ENCODE measurements around the gene ADAMTS15.

Gene ADAMTS15

GRCh38 chr11:130462931-130463330, 14.5 kb downstream of the ADAMTS15 start:
- DNase-seq: no peak

DNA sequence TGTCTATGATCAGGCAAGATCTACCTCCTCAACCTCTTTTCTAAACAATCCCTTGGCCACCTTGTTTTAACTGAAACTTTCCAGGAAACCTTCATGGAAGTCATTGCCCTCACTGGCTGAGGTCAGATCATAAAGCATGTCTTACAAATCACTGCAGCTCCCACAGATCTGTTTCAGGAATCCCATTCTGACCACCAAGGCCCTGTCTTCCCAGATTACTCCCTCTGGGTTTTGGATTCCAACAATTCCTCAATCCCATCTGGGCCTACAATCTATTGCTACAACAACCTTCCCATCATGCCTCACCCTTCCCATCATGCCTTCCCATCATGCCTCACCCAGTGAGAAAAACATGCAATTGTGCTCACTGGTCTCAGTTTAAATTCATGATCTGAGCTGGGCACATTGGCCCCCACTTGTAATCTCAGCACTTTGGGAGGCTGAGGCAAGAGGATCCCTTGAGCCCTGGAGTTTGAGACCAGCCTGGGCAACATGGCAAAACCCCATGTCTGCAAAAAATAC, 15.9 kb downstream of the ADAMTS15 start:
- no peak for DNase-seq

DNA sequence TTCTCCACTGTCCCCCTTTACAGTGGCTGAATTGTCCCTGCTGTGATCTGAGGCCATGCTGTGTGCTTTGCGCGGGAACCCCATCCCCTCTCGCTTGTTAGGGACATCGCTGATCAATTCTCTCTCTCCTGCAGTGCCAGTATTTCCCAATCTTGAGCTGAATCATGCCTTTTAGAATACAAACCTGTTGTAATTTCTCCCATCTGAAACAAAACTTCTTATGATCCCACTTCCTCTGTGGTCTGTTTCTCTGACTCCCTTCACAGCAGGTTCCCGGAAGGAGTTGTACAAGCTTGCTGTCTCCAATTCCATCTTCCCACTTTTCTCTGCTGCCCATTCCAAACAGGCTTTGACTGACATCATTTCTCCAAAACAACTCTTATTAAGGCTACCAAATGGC, 16.8 kb downstream of the ADAMTS15 start:
- DNase-seq: no peak

DNA sequence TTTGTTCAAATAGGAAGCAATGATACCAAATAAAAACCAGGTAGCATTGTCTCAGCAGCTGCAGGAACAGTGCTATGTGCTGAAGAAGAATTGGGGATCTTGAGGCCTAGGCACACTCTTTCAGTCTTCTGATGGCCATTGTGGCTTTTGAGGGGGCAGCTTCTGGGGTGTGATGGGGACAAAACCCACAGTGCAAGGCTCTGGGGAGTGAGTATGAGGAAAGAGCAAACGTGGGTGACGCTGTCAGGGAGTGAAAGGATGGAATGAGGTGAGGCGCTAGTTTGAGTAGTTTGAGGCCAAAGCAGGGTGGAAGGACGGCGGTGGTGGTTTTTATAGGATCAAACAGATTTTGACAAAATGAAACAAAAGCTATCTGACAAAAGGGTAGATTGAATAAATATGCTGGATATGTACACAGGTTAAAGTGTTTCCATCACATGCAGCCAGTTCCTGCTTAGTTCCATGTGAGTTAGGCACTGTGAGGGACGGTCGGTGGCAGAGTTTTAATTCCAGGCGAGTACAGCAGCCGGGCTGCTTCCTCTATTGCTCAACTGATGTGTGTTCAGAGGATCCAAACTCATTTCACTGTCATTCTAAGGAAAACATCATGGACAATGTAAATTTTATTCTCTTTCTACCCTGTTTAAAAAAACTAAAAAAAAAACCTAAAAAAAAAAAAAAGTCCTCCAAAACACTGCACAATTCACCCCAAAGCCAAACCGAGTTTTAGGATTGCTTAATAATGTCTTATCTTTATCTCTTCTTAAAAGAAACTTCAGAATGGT, 18.9 kb downstream of the ADAMTS15 start:
- DNase-seq: no peak

DNA sequence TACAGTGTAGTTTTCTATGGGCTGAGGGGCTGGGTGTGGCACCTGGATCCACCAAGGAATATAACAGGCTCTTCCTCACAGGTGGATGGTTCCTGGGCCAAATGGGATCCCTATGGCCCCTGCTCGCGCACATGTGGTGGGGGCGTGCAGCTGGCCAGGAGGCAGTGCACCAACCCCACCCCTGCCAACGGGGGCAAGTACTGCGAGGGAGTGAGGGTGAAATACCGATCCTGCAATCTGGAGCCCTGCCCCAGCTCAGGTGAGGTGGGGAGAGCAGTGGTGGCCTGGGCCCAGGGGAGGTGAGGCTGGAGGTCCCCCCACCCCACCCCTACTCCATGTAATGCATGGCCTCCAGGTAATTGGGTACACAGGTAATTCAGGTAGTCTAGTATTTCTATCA, 20.7 kb downstream of the ADAMTS15 start:
- no peak for DNase-seq

DNA sequence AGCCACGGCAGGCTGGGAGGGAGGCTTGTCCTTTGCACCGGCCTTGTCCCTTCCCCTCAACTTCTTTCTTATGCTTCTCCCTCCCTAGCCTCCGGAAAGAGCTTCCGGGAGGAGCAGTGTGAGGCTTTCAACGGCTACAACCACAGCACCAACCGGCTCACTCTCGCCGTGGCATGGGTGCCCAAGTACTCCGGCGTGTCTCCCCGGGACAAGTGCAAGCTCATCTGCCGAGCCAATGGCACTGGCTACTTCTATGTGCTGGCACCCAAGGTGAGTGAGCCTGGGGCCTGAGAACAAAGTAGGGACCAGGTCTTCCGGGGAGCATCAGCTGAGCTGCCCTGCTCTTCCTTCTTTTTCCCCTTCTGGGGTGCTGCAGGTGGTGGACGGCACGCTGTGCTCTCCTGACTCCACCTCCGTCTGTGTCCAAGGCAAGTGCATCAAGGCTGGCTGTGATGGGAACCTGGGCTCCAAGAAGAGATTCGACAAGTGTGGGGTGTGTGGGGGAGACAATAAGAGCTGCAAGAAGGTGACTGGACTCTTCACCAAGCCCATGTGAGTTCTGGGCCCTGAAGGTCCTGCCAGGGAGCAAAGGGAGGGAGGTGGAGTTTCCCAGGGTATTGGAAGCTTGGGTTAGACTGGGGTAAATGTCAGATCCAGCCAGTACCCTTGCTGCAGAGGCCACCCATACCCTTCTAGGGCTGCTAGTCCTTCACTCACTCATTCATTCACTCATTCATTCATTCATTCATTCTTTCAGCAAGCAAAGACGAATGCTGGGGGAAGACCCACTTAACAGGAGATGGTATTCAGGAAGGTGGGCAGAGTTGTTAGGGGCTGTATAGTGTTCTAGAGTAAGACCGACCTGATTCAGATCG, 22.6 kb downstream of the ADAMTS15 start:
- DNase-seq: no peak

- DNase-seq: no peak
These were observed 23.4 kb downstream of the ADAMTS15 start for GRCh38 chr11:130471731-130472433.

DNA sequence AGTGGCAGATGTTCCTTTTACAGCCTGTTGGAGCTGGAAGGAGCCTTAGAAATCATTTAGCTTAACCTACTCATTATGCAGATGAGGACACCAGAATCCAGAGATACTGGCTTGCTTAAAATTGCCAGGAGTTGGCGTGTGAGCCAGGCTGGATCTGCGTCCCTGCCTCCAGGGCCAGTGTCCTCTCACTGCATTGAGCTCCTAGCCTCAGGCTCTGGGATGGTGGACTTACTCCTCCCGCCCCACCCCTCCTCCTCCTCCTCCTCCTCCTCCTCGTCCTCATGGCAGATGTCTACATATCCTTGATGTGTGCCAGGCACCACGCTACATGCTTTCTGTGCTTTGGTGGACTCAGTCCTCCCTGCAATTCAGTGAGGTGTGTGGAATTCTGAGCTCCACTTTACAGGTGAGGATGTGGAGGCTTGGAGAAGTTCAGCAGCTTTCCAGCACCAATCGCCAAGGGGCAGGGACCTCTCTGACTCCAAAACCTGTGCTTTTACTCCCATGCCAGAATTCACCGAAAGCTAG, 24.1 kb downstream of the ADAMTS15 start:
- DNase-seq: no peak

GRCh38 chr11:130473056-130473794, 24.8 kb downstream of the ADAMTS15 start:
- no peak for DNase-seq

DNA sequence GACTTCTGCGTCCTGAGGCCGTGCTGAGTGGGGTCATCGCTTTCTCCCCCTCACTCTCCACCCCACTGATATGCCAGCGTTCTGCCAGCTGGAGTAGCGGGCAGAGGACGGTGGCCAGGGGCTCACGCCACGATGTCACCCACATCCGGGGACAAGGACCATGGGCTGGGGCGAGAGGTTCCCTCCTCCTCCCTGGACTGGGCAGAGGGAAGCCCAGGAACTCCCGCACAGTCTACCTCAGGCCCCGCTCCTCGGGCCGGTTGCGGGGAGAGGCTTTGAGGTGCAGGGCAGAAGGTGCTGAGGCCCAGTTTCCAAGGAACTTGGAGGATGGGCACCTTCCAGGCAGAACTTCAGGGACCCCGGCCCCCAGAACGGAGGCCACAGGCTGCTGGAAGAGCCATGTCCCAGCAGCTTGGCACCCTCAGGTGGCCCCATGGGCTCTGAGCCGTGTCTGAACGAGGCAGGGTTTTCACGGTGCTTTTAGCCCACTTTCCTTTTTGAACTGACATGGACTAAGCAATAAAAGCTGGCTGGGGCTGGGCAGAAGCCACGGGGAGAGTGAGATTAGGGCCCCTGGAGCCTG, 25.4 kb downstream of the ADAMTS15 start:
- no peak for DNase-seq

GRCh38 chr11:130474637-130475400, 26.4 kb downstream of the ADAMTS15 start:
- DNase-seq: no peak

GRCh38 chr11:130475426-130476053, 27.1 kb downstream of the ADAMTS15 start:
- no peak for DNase-seq

- no peak for DNase-seq
These were observed 27.9 kb downstream of the ADAMTS15 start for GRCh38 chr11:130476200-130476921.

DNA sequence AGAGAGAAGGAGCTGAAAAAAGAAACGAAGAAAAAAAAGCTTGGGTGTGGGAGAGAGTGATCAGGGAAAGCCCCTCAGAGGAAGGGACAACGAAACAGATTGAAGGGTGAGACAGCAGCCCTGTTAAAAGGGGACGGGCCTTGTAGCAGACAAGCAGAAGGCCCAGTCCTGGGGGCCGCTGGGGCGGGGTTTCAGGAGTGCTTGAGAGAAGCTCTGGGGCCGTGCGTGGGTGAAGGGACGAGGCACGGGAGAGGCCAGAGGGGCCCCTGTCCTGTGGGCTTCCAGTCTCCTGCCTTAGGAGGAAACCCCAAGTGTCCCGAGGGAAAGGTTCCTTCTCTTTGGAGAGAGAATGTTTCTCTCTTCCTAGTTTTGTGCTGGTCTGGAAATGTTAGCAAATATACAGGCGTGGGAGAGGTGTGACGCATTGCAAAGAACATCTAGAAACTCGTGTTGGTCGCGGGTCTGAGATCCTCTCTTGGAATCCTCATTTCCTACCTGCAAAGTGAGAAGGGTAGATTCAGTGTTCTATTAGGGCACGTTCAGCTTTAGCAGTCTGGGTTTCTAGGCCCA, 28.6 kb downstream of the ADAMTS15 start:
- DNase-seq: no peak

DNA sequence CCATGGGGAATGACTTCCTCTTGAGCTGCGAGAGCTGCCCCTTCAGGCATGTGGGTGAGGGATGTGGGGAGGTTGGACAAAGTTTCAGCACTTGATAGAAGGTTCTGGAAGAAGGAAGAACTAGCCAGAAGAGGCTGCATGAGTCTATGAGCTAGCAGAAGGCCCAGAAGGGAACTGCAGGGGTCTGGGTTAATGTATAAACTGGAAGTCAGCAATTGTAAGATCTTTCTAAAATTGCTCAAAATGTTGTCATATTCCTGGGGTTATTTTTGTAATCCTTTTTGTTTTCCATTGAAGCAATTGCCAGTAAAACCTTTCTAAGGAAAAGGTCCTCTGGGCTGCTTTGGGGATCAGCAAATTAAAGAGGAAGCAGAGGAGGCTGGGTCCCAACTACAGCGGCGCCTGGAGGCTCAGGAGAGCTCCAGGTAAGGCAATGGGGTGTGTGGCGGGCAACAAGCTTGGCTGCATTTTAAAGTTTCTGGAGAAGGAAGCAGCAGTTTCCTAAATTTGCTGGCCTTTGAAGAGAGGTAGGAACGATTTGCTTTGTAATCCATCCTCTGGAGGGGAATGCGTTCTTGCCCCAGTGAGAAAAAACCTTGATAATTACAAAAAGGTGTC, 29.2 kb downstream of the ADAMTS15 start:
- no peak for DNase-seq

DNA sequence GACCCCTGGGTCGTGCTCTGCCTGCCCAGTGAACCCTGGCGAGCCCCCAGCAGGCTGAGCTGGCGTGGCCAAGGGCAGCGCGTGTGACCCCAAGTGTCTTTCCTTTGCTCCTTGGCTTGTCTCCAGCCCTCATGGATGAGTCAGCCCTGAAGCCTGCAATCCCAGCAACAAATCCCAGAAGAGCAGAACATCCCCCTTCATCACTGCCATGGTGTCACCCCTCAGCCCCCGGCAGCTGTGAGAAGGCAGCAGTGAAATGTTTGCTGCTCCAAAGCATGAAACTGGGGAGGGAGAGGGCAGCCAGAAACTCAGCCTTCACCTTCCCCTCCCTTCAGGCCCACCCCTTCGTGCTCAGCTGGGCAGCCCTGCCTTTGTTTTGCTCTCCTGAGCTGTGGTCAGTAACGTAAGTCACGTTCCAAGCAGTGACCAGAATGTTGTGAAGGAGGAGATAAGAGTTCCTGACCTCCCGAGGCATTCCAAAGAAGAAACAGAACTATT, 29.8 kb downstream of the ADAMTS15 start:
- no peak for DNase-seq

DNA sequence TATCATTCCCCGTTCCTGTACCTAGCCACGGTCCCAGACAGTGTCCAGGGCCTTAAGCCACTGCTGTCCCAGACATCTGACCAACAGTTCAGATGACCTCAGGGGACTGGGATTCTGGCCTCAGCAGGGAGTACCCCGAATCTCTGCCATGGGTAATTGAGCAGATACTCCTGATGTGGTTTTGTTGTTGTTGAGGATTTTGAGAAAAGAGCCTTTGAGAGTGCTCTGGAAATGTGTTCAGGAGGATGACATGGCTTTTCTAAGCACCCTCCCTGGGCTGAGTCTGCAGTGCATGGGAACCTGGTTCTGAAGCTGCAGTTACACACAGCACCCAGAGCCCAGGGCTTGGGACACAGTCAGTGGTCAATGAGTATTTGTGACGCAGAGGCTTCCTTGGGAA, 30.4 kb downstream of the ADAMTS15 start:
- no peak for DNase-seq

DNA sequence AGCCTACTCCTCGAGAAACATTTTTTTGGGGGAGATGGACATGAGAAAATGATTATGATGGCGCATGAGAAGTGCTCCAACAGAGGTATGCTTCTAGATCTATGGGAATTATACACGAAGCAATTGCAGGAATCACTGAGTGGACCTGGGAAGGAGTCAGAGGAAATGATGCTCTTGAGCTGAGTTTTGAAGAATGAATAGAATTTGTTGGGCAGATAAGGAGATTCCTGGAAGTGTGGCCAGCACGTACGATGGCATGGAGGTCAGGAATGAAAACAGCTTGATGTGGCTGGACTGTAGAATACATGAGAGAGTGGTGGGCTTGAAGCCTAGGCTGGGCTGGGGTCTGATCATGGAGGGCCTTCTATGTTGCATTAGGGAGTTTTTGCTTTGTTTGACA, 31.7 kb downstream of the ADAMTS15 start:
- DNase-seq: no peak

GRCh38 chr11:130480711-130481140, 32.3 kb downstream of the ADAMTS15 start:
- DNase-seq: no peak
